Vagina (tissue), 2 donors: ENCODE results near the gene SMIM1.

ENCODE experiments used
- POLR2A ChIP-seq, 2 donors: fragments of 450-650 bp; IDR thresholded peaks; one replicate each; pipeline ENCODE4 v1.6.1; 2017; ENCODE audit warnings: antibody characterized with exemption in 2 of 2, mild to moderate bottlenecking in 2 of 2, moderate library complexity in 2 of 2
- POLR2AphosphoS5 ChIP-seq, 2 donors: sonication (generic); formaldehyde crosslinking; IDR thresholded peaks; one replicate each; pipeline ENCODE4 v1.9.0; 2017; ENCODE audit warnings: antibody characterized with exemption in 2 of 2, mild to moderate bottlenecking in 2 of 2, low read depth in 1 of 2; ENCODE audit not compliant: insufficient read depth in 1 of 2
- TF ChIP-seq, protein P1 (sequence below), 3 experiments: fragments of 450-650 bp in 2 of 3; fragments of 200-600 bp in 1 of 3; sonication (generic) in 1 of 3; IDR thresholded peaks; one replicate each; pipeline ENCODE4 v1.5.1; 2017 to 2019; ENCODE audit warnings: antibody characterized with exemption in 3 of 3, mild to moderate bottlenecking in 2 of 3, moderate library complexity in 2 of 3

GRCh38 chr1:3732434-3733093 is 40.0 kb upstream of the SMIM1 start:
- TF ChIP-seq, protein P1, sequence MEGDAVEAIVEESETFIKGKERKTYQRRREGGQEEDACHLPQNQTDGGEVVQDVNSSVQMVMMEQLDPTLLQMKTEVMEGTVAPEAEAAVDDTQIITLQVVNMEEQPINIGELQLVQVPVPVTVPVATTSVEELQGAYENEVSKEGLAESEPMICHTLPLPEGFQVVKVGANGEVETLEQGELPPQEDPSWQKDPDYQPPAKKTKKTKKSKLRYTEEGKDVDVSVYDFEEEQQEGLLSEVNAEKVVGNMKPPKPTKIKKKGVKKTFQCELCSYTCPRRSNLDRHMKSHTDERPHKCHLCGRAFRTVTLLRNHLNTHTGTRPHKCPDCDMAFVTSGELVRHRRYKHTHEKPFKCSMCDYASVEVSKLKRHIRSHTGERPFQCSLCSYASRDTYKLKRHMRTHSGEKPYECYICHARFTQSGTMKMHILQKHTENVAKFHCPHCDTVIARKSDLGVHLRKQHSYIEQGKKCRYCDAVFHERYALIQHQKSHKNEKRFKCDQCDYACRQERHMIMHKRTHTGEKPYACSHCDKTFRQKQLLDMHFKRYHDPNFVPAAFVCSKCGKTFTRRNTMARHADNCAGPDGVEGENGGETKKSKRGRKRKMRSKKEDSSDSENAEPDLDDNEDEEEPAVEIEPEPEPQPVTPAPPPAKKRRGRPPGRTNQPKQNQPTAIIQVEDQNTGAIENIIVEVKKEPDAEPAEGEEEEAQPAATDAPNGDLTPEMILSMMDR (IDR thresholded peaks at IDR 0.05): no peak
- TF ChIP-seq POLR2A (IDR thresholded peaks at IDR 0.05): no peak
- no peak for TF ChIP-seq POLR2AphosphoS5 (IDR thresholded peaks at IDR 0.05; ENCODE audit: insufficient read depth in 1 of 2, low read depth in 1 of 2)
